HG03565 (cell line): ENCODE results near the gene FEM1B.
A peak's percentile ranks its signal among the peaks of the same experiment; 100 is the strongest.

Experiments
- ATAC-seq: cut with Tn5 transposase; IDR thresholded peaks from one replicate; pipeline ENCODE4 v1.9.1; 2021; ENCODE audit warnings: mild to moderate bottlenecking, moderate library complexity; ENCODE audit not compliant: unreplicated experiment

The FEM1B gene

DNA sequence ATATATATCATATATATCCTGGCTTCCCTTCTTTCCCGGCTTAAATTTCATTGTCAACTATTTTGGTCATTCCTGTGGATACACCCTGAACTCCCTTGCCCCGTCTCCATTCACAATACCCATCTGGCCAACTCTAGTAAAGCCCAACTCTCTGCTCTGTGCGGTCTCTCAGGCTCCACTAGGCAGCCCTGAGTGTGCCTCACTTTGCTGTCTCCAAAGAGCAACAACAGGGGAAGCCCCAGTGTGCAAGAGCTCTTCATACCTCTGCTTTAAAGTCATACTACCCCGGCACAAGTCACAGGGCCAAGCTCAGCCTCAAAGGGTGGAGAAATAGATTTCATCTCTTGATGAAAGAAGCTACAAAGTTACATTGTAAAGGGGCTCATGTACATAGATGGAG lies 18.9 kb upstream of the FEM1B start:
- no peak for ATAC-seq

DNA sequence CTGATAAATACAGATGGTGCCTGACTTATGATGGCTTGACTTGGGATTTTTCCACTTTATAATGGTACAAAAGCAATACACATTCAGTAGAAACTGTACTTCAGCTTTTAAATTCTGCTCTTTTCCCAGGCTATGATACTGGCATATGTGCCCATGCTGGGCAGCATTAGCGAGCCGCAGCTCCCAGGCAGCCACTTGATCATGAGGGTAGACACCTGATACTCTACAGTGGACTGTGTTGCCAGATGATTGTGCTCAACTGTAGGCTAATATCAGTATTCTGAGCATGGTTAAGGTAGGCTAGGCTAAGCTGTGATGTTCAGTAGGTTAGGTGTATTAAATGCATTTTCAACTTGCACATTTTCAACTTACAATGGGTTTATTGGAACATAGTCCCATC lies 17.7 kb upstream of the FEM1B start:
- ATAC-seq: no peak

DNA sequence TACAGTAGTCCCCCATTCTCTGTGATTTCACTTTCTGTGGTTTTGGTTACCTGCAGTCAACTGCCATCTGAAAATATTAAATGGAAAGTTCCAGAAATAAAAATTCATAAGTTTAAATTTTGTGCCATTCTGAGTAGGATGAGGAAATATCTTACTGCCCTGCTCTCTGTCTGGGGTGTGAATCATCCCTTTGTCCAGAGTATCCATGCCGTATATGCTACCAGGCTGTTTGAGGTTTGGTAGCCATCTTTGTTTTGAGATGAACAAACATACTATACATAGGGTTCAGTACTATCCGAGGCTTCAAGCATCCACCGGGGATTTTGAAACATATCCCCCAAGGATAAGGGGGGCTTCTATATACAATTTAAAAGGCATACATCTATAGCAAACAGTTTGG lies 16.3 kb upstream of the FEM1B start:
- no peak for ATAC-seq

DNA sequence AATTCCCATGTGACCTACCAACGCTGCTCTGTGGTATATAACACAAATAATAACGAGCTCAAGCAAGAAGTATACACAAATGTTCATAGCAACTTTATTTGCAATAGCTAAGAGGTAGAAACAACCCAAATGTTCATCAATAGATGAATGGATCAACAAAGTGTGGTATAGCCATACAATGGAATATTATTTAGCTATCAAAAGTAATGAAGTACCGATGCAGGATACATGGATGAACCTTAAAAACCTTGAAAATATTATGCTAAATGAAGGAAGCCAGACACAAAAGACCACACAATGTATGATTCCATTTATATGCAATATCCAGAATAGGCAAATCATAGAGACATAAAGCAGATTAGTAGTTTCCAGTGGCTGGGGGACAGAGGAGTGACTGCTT lies 15.6 kb upstream of the FEM1B start:
- ATAC-seq: no peak

DNA sequence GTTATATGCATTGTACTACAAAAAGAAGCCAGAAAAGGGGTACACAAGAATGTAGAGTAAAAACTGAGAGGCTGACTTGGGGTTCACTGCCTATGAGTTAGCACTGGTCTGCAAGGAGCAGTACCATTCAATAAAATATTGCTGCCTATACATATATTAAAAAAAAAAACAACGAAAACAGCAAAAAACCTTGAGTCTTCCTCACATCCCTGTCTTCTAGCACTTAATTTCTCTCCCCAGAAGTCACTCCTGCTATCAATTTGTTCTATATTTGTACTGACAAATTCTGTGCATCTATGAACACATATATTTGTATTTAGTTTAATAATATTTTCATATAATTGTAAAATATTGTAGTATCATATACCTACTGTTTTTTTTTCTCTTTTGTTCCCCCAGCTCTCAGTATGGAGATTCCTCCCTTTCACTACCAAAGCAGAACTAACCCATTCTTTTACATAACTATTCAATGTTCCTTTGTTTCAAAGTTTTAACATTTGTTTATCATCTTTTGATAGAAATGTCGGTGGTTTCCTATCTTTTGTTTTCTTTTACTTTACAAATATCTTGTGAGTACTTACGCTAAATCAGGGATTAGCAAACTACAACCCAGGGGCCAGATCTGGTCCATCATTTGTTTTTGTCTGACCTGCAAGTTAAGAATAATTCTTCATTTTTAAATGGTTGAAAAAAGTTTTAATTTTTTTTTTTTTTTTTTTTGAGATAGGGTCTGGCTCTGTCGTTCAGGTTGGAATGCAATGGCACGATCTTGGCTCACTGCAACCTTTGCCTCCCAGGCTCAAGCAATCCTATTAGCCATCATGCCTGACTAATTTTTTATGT lies 14.8 kb upstream of the FEM1B start:
- no peak for ATAC-seq

DNA sequence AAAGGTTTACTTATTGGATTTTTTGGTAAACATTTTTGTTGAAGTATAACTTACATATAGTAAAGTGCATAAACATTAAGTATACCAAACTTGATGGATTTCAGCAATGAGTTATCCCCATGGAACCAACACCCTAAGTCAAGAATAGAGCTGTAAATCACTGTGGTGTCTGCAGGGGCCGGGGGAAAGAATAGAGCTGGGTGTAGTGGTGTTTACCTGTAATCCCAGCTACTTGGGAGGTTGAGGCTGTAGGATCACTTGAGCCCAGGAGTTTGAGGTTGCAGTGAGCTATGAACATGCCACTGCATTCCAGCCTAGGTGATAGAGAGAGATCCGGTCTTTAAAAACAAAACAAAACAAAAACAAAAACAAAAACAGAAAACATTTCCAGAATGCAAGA lies 13.3 kb upstream of the FEM1B start:
- ATAC-seq: no peak

DNA sequence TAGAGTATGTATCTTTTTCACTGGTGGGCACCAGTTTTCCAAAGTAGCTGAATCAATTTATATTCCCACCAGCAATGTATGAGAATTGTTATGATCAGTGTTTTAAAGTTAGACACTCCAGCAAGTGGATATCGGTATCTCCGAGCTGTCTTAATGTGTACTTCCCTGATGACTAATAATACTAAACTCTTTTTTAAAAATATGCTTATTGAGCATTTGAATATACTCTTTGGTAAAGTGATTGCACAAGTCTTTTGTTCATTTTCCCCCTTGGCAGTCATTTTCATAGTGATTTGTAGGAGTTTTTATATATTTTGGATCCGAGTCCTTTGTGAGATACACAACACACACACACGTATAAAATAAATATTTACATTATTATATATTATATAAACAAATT lies 12.5 kb upstream of the FEM1B start:
- no peak for ATAC-seq

DNA sequence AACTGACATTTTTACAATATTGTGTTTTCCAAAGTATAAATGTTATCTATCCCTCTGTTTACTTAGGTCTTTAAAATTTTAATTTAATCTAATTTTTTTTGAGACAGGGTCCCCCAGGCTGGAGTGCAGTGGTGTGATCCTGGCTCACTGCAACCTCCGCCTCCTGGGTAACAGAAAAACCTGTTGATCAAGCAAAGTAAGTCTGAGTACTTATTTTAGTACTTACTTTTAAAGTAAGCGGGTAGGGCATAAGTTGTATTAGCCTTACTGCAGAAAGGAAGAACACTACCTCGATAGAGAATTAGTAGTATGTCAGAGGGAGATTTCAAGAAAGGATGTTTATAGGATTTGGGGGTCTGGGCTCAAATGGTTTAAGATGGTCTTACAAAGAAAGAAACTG lies 11.9 kb upstream of the FEM1B start:
- no peak for ATAC-seq

DNA sequence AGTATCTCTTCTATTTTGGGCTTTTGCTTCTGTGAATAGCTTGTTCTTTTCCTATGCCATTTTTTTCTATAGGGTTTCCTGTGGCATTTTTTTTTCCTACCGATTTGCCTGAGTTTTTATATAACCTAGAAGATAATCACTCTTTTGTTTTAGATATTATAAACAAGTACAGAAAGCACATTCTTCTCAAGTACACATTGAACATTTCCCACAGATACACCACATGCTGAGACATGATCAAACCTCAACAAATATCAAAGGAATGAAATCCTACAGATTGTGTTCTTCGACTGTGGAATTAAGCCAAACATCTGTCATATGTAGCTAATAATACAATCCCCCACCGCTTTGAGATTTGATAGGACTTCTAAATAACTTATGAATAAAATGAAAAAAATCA lies 9.1 kb upstream of the FEM1B start:
- no peak for ATAC-seq

DNA sequence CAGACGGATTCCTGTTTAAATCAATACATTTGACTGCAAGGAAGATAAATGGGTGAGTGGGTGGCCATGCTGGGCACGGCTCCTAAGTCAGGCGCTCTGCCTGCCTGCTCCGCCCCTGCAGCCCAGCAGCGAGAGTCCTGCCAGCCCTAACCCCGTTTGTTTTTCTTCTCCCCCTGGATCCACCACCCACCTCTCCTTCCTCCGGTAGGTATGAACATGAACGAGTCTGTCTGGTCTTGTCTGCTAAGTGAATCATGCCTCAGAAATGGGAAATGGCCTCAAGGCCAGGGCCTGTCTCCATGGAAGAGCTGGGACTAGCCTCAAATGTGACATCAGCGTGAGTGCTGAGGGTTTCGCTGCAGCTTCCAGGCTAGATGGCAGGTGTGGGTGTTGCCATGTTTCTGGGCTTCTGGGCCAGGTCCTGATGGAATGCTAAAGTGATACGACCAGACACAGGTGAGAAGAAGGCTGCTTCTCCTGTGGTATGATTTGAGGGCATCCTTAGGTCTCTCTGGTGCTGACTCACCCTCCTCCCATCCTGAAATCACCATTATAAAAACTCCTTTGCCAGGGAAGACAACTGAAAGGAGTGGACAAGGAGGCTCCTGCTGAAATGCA lies 5.6 kb upstream of the FEM1B start:
- no peak for ATAC-seq

DNA sequence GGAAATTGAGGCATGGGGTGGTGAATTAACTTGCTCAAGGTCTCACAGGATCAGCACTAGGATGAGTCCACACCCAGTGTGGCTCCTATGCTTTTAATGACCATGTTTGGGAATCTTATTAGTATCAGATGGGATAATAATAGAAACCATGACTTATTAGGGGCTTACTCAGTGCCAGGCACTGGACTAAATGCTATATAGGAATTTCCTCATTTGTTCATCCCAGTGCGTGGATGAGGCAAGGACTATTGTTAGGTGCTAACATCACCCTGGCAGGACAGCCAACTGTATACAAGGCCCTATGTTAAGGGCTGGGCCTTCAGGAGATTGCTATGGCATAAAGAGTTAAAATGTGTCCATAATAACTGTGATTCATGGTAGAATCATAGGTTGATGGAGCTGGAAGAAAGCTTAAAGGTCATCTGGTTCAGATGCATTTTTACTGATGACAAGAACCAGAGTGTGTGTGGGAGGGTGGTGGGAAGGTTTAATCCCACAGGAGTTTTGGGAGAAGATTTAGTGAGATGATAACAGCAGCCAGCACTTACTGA lies 4.7 kb upstream of the FEM1B start:
- no peak for ATAC-seq

DNA sequence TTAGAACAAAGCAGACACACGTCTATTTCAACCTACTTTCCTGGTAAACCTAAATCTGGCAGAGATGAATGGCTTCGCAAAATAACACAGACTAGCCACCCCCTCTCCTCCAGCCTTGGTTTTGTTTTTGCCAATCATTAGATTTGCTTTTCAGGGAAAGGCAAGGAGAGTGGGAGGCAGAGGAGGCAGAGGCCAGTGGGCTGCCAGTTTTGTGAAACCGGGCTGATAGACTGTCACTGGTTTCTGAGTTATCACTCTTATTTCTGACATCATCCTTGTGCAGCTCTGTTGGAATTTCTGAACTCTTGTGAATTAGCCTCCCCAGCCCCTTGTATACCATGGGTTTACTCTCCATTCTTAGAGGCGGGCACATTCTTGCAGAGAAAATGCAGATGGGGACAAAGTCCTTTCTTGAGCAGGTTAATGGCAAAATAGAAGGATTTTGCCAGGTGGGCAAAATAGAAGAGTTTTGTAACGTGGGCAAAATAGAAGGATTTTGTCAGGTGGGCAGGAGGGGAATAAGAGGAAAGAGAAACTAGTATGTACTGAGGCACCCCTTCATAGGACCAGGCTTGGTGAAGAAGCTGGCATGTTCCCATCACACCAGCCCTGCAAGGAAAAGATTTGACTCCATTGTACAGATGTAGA lies 3.2 kb upstream of the FEM1B start:
- ATAC-seq: no peak

DNA sequence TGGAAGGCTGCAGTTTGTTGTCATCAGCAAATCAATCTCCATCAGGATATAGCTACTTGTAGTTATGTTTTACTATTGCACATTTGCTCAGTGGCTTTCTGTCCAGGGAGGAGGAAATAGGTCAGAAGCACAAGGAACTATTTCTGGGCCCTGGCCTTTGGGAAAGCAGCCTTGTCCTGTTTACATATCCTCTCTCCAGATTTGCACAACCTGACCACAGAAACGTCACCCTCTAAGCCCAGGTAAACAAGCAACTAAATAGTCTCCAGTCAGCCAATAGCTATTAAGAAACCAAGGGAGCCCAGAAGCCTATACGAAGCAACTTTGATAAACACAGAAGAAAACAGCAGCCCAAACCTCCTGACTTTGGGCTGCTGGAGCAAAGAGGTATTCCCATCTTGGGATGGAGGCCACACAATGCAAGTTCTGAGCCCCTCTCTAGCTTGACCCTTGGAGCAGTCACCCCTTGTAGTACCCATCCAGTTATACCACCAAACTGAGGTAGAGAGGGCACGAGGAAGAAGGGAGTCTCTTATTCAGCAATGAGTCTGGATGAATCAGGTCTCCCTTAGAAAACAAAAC lies 2.3 kb upstream of the FEM1B start:
- ATAC-seq: no peak

DNA sequence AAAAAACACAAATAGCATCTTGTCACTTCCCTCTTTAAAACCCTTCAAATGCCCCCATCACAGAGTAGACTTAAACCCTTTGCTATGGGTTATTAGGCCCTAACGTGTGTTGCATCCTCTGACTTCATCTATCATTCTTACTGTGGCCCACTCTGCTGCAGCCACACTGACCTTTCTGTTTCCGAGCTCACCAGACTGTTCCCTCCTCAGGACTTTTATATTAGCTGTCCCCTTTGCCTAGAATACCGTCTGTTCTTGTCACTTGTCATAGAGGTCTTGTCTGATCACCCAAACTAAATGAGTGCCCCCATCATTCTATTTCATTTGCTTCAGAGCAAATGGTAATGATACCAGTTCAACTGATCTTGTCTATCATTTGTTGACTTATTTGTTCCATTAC lies 877 bp upstream of the FEM1B start:
- no peak for ATAC-seq

DNA sequence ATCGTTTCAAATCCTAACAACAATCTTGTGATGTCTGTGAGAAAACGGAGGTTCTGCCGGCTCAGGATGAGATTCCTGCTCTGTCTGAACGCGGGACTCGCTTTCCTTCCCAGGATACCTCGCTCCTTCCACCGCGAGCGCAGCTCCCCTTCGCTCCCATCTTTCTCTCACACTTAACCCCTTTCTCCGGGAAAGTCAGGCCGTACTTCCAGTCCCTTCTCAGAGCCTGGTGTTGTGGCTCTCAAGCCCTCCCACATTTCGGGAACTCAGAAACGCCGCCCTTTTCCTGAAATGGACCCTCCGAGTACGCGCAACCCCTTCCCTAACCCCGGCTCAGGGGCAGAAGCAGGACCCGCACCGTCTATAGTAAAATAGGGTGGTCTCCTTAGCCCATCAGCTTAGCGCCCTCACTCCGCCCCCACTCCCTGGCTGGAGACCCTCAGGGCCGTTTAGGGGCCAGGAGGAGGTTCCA lies 378 bp upstream of the FEM1B start:
- ATAC-seq: no peak

DNA sequence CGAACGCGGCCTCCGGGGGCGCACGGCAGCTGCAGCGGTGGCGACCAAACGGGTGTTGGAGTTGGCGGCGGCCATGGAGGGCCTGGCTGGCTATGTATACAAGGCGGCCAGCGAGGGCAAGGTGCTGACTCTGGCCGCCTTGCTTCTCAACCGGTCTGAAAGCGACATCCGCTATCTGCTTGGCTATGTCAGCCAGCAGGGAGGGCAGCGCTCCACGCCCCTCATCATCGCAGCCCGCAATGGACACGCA lies 725 bp downstream of the FEM1B start:
- peak; percentile 39 for ATAC-seq

DNA sequence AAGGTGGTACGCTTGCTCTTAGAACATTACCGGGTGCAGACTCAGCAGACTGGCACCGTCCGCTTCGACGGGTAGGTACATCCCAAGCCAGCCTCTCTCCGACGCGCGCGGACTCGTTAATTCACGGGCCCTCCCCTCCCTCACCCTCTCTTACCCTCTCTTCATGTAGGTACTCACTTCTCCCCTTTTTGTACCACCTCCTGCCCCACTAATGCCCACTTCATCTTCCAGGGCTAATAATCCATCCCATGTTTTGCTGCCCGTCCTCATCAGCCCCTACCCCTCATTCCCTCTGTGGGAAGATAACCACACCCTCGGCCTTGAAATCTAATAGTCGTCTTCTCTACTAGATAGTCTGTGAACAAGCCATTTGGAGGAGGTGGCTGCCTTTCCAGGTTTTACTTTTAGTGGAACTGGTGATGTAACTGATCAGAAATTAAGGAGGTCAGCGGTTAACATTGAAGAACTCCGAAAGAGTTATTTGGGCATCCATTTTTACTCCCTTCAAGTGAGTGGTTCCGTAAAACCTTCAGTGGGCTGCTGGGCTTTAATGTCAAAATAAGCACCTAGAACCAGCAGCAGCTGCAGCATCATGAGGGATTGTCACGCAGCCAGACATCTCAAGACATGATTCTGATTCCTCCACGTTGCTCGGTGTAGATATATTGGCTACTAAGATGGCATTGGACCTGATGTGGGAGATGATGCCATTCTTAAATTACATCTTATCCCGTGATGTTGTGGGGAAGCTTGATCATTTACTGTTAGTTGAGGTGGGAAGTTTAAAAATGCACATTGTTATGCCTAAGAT lies 1.3 kb downstream of the FEM1B start:
- ATAC-seq: no peak

DNA sequence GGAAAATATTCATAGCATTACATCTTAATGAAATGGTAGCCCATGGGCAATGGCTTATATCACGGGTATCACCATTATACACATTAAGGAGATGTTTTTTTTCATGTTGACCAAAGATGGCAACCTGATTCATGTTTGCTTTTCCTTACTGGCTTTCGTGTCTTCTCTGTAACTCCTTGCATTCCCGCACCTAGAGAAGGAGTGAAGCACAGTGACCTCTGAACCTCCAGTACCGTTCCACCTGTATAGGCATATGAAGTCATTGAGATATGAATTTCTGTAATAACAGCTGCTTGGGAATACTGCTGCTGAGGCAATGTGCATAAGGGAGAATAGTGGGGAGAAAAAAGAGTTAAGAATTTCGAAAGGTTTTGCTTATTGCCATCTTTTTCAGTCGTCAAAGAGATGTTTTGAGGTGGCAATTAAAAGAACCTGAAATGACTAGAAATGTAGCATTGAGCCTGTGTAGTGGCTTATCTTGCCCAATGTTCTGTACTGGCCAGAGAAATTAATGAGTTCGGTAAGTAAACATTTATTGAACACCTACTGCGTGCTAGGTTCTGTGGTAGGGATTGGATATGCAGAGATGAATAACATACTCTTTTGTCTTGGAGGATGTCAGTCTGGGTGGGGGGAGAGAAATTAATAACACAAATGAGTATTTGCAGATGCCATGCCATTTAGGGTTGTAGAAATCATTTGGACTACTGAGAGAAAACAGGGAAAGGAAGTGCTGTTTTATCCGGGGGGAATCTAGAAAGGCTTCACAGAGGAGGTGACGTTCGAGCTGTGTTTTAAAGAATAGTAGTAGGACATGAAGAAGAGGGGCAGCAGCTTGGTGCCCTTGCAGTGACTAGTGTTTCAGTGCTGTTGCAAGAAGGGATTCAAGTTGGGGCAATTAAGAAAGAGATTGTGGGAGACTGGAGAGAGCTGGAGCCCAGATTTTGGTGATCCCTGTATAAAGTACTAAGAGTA lies 2.5 kb downstream of the FEM1B start:
- no peak for ATAC-seq

DNA sequence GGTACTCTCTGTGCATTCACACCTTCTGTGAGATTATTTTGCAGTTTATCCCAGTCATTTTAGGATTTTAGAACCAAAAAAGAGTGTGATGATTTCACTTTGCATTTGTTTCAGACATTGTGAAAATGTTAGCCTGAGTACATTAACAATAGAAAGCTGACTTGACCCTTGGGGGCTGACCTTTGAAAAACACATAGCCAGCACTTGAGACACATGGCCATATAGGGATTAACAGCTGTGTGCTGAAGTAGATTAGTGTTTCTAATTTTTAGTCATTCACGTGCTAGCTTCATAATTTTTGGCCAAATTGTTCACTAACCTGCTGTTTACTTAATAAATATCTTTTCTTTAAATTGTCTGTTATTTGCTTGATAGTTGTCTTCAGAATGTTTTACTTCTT lies 3.5 kb downstream of the FEM1B start:
- ATAC-seq: no peak

DNA sequence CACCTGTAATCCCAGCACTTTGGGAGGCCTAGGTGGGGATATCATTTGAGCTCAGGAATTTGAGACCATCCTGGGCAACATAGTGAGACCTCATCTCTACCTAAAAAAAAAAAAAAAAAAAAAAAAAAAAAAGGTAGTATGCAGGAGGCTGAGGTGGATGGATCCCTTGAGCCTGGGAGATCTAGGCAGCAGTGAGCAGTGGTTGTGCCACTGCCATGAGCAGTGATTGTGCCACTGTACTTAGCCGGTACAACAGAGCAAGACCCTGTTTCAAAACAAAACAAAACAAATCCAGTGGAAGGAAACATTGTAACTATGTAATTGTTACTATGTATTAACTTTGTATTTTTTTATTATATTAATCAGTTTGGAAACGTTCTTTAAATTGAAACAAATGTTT lies 5.9 kb downstream of the FEM1B start:
- ATAC-seq: no peak
